Smooth muscle cell (in vitro differentiated cells): ENCODE data around the gene LDLRAD4. TPM values are rescaled to one million over a fixed set of nuclear protein-coding genes. Genes with fewer than 3 reads are reported as not detected.

Experiments used
- DNase-seq: peaks from one replicate; lab custom pipeline; 2025; ENCODE audit not compliant: unreplicated experiment; lab: John Stamatoyannopoulos, UW
- H2AFZ ChIP-seq: fragments of 200-600 bp; sonication (generic); 2 replicates; pipeline ENCODE4 v1.6.0; 2016; ENCODE audit warnings: antibody characterized with exemption, low read depth, mild to moderate bottlenecking
- H3F3A ChIP-seq: fragments of 200-600 bp; sonication (generic); 2 replicates; pipeline ENCODE4 v1.6.0; 2017; ENCODE audit warnings: antibody characterized with exemption, low read depth
- H3K27ac ChIP-seq: fragments of 200-600 bp; sonication (generic); 2 replicates; pipeline ENCODE4 v1.5.1; 2016; ENCODE audit warnings: low read depth, mild to moderate bottlenecking
- H3K27me3 ChIP-seq: fragments of 200-600 bp; sonication (generic); 2 replicates; pipeline ENCODE4 v1.6.1; 2016; ENCODE audit warnings: low read depth, mild to moderate bottlenecking
- H3K36me3 ChIP-seq: fragments of 200-600 bp; sonication (generic); 2 replicates; pipeline ENCODE4 v1.5.1; 2016; ENCODE audit warnings: low read depth
- H3K4me1 ChIP-seq: fragments of 200-600 bp; sonication (generic); 2 replicates; pipeline ENCODE4 v1.5.1; 2016; ENCODE audit warnings: low read depth
- H3K4me2 ChIP-seq: fragments of 200-600 bp; sonication (generic); 2 replicates; pipeline ENCODE4 v1.6.0; 2016; ENCODE audit warnings: mild to moderate bottlenecking
- H3K4me3 ChIP-seq: fragments of 200-600 bp; sonication (generic); 2 replicates; pipeline ENCODE4 v1.5.1; 2016; ENCODE audit warnings: mild to moderate bottlenecking
- H3K79me2 ChIP-seq: fragments of 200-600 bp; sonication (generic); 2 replicates; pipeline ENCODE4 v1.6.0; 2016; ENCODE audit warnings: low read depth, mild to moderate bottlenecking
- H3K9ac ChIP-seq: fragments of 200-600 bp; sonication (generic); 2 replicates; pipeline ENCODE4 v1.6.0; 2016; ENCODE audit warnings: low read depth
- H3K9me3 ChIP-seq: fragments of 200-600 bp; sonication (generic); replicated peaks from 2 replicates; pipeline ENCODE4 v1.5.1; 2016; ENCODE audit warnings: low read depth
- H4K20me1 ChIP-seq: fragments of 200-600 bp; sonication (generic); 2 replicates; pipeline ENCODE4 v1.6.0; 2016; ENCODE audit warnings: low read depth
- CTCF ChIP-seq: fragments of 200-600 bp; sonication (generic); IDR thresholded peaks from 2 replicates; pipeline ENCODE4 v1.5.1; 2017; ENCODE audit warnings: borderline replicate concordance, mild to moderate bottlenecking, antibody characterized with exemption; ENCODE audit not compliant: insufficient read depth, poor library complexity, severe bottlenecking
- WGBS: methylation state at CpG from one replicate; pipeline ENCODE4 v1.1.7; 2016; ENCODE audit warnings: low lambda C conversion rate; 5-methylcytosine and 5-hydroxymethylcytosine counted together
- polyA plus RNA-seq: library from polyadenylated mRNA; unstranded; fragments of >200 nt; fragmentation: Nextera tagmentation; extraction: Ambion mirVana; gene quantifications from 2 replicates; pipeline ENCODE4 v1.2.1, GENCODE V29; 2016
- total RNA-seq: library from RNA; depleted of rRNA; stranded (reverse); fragments of >200 nt; gene quantifications from 2 replicates; pipeline ENCODE4 v1.2.3, GENCODE V29; 2014

Gene LDLRAD4
- total and polyA plus RNA-seq, 2 experiments from 2014 or later = 36.2 to 48.3 TPM

GRCh38 chr18:13423352-13423751 lies 204.8 kb downstream of the LDLRAD4 start:
- Histone ChIP-seq H3K9me3 (no peaks in the 10 kb centered on the region), H3K36me3 (no peaks in the 10 kb centered on the region), H2AFZ (no peak overlapping the region), H3K4me2 (no peak overlapping the region), H3F3A (no peaks in the 10 kb centered on the region), H4K20me1 (peaks cover 12% of the 10 kb centered on the region), H3K4me3 (no peak overlapping the region), H3K4me1 (no peaks in the 10 kb centered on the region), H3K27ac (peak overlapping the region; percentile 80), H3K9ac (no peak overlapping the region), H3K27me3 (no peaks in the 10 kb centered on the region), H3K79me2 (peaks cover 12% of the 10 kb centered on the region)
- WGBS = 96% methylated on average over 9 of the region's 9 CpGs
- DNase-seq = no peak
- TF ChIP-seq CTCF = no peak

GRCh38 chr18:13424363-13424762 lies 205.8 kb downstream of the LDLRAD4 start:
- no peaks in the 10 kb centered on the region for H3K4me1 ChIP-seq
- DNase-seq = no peak
- H2AFZ ChIP-seq = no peak overlapping the region
- peaks cover 8% of the 10 kb centered on the region for H3K79me2 ChIP-seq
- no peaks in the 10 kb centered on the region for H3K27me3 ChIP-seq
- no peaks in the 10 kb centered on the region for H3F3A ChIP-seq
- H3K4me2 ChIP-seq = no peak overlapping the region
- H3K9ac ChIP-seq = no peak overlapping the region
- peaks cover 12% of the 10 kb centered on the region for H4K20me1 ChIP-seq
- H3K9me3 ChIP-seq = no peaks in the 10 kb centered on the region
- TF ChIP-seq CTCF = no peak
- H3K4me3 ChIP-seq = no peak overlapping the region
- no peaks in the 10 kb centered on the region for H3K36me3 ChIP-seq
- no peak overlapping the region for H3K27ac ChIP-seq
- 92% methylated on average over 7 of the region's 7 CpGs for WGBS

- Histone ChIP-seq H4K20me1 (peaks cover 12% of the 10 kb centered on the region), H3K4me2 (no peak overlapping the region), H3K4me1 (no peaks in the 10 kb centered on the region), H3F3A (no peaks in the 10 kb centered on the region), H3K9me3 (no peaks in the 10 kb centered on the region), H3K4me3 (no peak overlapping the region), H2AFZ (no peak overlapping the region), H3K9ac (no peak overlapping the region), H3K27ac (no peak overlapping the region), H3K36me3 (no peaks in the 10 kb centered on the region), H3K79me2 (no peaks in the 10 kb centered on the region), H3K27me3 (no peaks in the 10 kb centered on the region)
- DNase-seq = no peak
- 74% methylated on average over 16 of the region's 16 CpGs for WGBS
- no peak for TF ChIP-seq CTCF
These were observed 207.0 kb downstream of the LDLRAD4 start for GRCh38 chr18:13425357-13426091.

GRCh38 chr18:13427354-13427753 lies 208.8 kb downstream of the LDLRAD4 start:
- peaks cover 3% of the 10 kb centered on the region for H3K79me2 ChIP-seq
- 94% methylated on average over 3 of the region's 3 CpGs for WGBS
- H3K36me3 ChIP-seq = no peaks in the 10 kb centered on the region

More at GRCh38 chr18:13427354-13427753, 208.8 kb downstream of the LDLRAD4 start:
- no peak for DNase-seq
- Histone ChIP-seq H3K4me1 (no peaks in the 10 kb centered on the region), H3K9me3 (no peaks in the 10 kb centered on the region), H3K27me3 (no peaks in the 10 kb centered on the region), H3K9ac (no peak overlapping the region), H2AFZ (no peak overlapping the region), H4K20me1 (peaks cover 8% of the 10 kb centered on the region), H3F3A (no peaks in the 10 kb centered on the region), H3K4me3 (no peak overlapping the region), H3K4me2 (no peak overlapping the region), H3K27ac (no peak overlapping the region)
- no peak for TF ChIP-seq CTCF
